OCI-LY7 (cell line): ENCODE measurements around the gene MFN1. TPM values are rescaled to one million over a fixed set of nuclear protein-coding genes. Genes with fewer than 3 reads are reported as not detected.

Experiments
- BruUV-seq: library from RNA; stranded (reverse); fragments of 400-500 nt; replicated peaks from 2 replicates; lab custom pipeline; 2021; lab: Mats Ljungman, UMichigan
- CTCF ChIA-PET: fragments of 300-600 bp; sonication (Branson Sonifier 250); formaldehyde crosslinking; loops from one replicate; lab custom pipeline; 2022; ENCODE audit warnings: antibody characterized with exemption; ENCODE audit not compliant: unreplicated experiment; lab: Charles Lee
- POLR2A ChIA-PET: fragments of 300-600 bp; sonication (Branson Sonifier 250); formaldehyde crosslinking; loops from one replicate; lab custom pipeline; 2022; ENCODE audit warnings: antibody characterized with exemption; lab: Charles Lee
- DNase-seq: peaks from one replicate; pipeline ENCODE4 v3.0.0-alpha.2; 2015; ENCODE audit warnings: low spot score
- H2AFZ ChIP-seq: fragments of 200-600 bp; sonication (generic), shearing (Covaris generic); 2 replicates; pipeline ENCODE4 v1.6.1; 2014; ENCODE audit warnings: mild to moderate bottlenecking, antibody characterized with exemption, low read length, moderate library complexity
- H3K27ac ChIP-seq: fragments of 200-600 bp; sonication (generic); 2 replicates; pipeline ENCODE4 v1.5.1; 2014; ENCODE audit warnings: mixed run types, low read depth, mild to moderate bottlenecking, moderate library complexity, low read length, inconsistent platforms; ENCODE audit not compliant: poor library complexity, severe bottlenecking
- H3K36me3 ChIP-seq: fragments of 200-600 bp; sonication (generic); 2 replicates; pipeline ENCODE4 v1.6.1; 2014; ENCODE audit warnings: mild to moderate bottlenecking, antibody characterized with exemption, low read length, moderate library complexity, mixed read lengths; ENCODE audit not compliant: insufficient read depth
- H3K4me1 ChIP-seq: fragments of 200-600 bp; sonication (generic); 2 replicates; pipeline ENCODE4 v1.5.1; 2014; ENCODE audit warnings: mild to moderate bottlenecking, low read length; ENCODE audit not compliant: insufficient read depth, poor library complexity, severe bottlenecking
- H3K4me2 ChIP-seq: fragments of 200-600 bp; sonication (generic); 2 replicates; pipeline ENCODE4 v1.6.1; 2014; ENCODE audit warnings: mild to moderate bottlenecking, low read length
- H3K4me3 ChIP-seq: fragments of 200-600 bp; sonication (generic); 2 replicates; pipeline ENCODE4 v1.5.1; 2014; ENCODE audit warnings: mild to moderate bottlenecking, low read depth, low read length; ENCODE audit not compliant: poor library complexity, severe bottlenecking
- H3K79me2 ChIP-seq: fragments of 200-600 bp; sonication (generic); 2 replicates; pipeline ENCODE4 v1.6.1; 2016; ENCODE audit warnings: low read depth, mild to moderate bottlenecking, low read length, moderate library complexity, mixed read lengths; ENCODE audit not compliant: insufficient read depth
- H3K9me2 ChIP-seq: fragments of 200-600 bp; sonication (generic); 2 replicates; pipeline ENCODE4 v1.6.1; 2016; ENCODE audit warnings: mild to moderate bottlenecking, low read length, mixed read lengths; ENCODE audit not compliant: insufficient read depth
- H3K9me3 ChIP-seq: fragments of 200-600 bp; sonication (generic); 2 replicates; pipeline ENCODE4 v1.6.1; 2014; ENCODE audit warnings: mild to moderate bottlenecking, mixed run types, low read length, mixed read lengths
- H4K20me1 ChIP-seq: fragments of 200-600 bp; sonication (generic); 2 replicates; pipeline ENCODE4 v1.6.1; 2014; ENCODE audit warnings: mild to moderate bottlenecking, antibody characterized with exemption, low read length, moderate library complexity, mixed read lengths; ENCODE audit not compliant: insufficient read depth
- CTCF ChIP-seq: fragments of 200-600 bp; sonication (generic); conservative IDR thresholded peaks from 2 replicates; pipeline ENCODE4 v1.5.1; 2014; ENCODE audit warnings: mild to moderate bottlenecking, antibody characterized with exemption, low read length, moderate library complexity, mixed read lengths
- EZH2phosphoT487 ChIP-seq: fragments of 200-600 bp; sonication (generic); IDR thresholded peaks from 2 replicates; pipeline ENCODE4 v1.6.1; 2018; ENCODE audit warnings: low read depth, borderline replicate concordance, mild to moderate bottlenecking, mixed run types, antibody characterized with exemption, low read length, moderate library complexity, mixed read lengths
- intact Hi-C: fragments of 100-400 bp; cut with micrococcal nuclease; formaldehyde crosslinking; loops from one replicate; pipeline ENCODE4 v1.10.0; 2022; ENCODE audit not compliant: unreplicated experiment
- total RNA-seq, 2 experiments: library from RNA; depleted of rRNA in 1 of 2; stranded (reverse); fragments of >200 nt in 1 of 2; shearing (Covaris generic) in 1 of 2; gene quantifications; 2 replicates each; pipeline ENCODE4 v1.2.3, GENCODE V29; 2014 to 2022

The MFN1 gene
- total RNA-seq, 2 experiments from 2014 or later, result 23.0 to 41.8 TPM

DNA sequence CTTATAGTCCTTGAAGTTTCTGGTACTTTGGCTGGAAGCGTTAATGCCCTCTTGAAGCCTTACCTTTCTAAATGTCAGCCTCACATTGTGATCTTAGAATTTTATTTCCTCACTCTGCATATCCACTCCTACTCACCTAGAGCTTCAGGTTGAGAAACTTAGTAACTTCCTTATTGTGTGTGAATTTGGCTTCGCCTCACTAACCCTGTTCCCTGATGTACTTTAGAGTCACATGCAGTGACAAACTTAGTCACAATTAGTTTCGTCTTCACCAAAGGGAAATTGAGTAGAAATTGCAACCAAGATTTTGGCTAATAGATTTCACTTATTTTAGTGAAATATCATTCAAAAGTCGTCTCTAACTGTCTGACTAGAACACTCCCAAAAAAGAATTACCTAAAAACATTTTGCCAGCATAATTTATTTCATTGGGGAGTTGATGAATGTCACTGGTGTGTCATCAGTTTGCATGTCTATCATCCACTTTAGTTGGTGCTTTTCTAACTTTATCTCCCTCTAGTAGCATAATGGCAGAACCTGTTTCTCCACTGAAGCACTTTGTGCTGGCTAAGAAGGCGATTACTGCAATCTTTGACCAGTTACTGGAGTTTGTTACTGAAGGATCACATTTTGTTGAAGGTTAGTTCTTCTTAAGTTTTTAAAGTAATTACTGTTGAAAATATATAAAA is 960 bp downstream of the MFN1 start:
- BruUV-seq, result TSS peak; percentile 75

GRCh38 chr3:179355996-179356395 is 8.5 kb downstream of the MFN1 start:
- Histone ChIP-seq H2AFZ (no peak overlapping the region), H4K20me1 (no peaks in the 10 kb centered on the region), H3K4me1 (no peaks in the 10 kb centered on the region), H3K79me2 (no peaks in the 10 kb centered on the region), H3K27ac (no peak overlapping the region), H3K36me3 (peaks cover 91% of the 10 kb centered on the region), H3K4me2 (no peak overlapping the region), H3K9me3 (no peaks in the 10 kb centered on the region), H3K9me2 (no peaks in the 10 kb centered on the region), H3K4me3 (no peak overlapping the region)
- intact Hi-C loops, result no loop called here
- no peak for TF ChIP-seq CTCF
- TF ChIP-seq EZH2phosphoT487, result no peak
- BruUV-seq, result no TSS peak
- POLR2A ChIA-PET, result no interaction called here
- DNase-seq, result no peak
- CTCF ChIA-PET, result no interaction called here

More for the DNA sequence above, 960 bp downstream of the MFN1 start:
- no peaks in the 10 kb centered on the region for H3K9me3 ChIP-seq
- ChIA-PET POLR2A (interaction anchor here (0.7 to 4.4 kb wide), 7 partner anchors 9 to 228 kb away, joined by 3 to 27 read pairs (median 3); partner anchors contain the start of gene ZNF639), CTCF (no interaction called here)
- intact Hi-C loops, result loop anchor here (1.0 to 5.0 kb wide), 3 partner anchors 89 to 304 kb away; partner anchors contain the start of genes ACTL6A and USP13
- peaks cover 26% of the 10 kb centered on the region for H3K4me1 ChIP-seq
- H3K4me2 ChIP-seq, result peak overlapping the region; percentile 89
- H3K36me3 ChIP-seq, result peaks cover 39% of the 10 kb centered on the region
- H3K9me2 ChIP-seq, result no peaks in the 10 kb centered on the region
- H3K4me3 ChIP-seq, result peak overlapping the region; percentile 76
- TF ChIP-seq EZH2phosphoT487, result no peak
- no peak for TF ChIP-seq CTCF
- 0 out of 2 replicates have a peak, but pooled peaks cover 6% of the 10 kb centered on the region for H4K20me1 ChIP-seq
- H3K27ac ChIP-seq, result peak overlapping the region; percentile 67
- peak; percentile 68 for DNase-seq
- H3K79me2 ChIP-seq, result peaks cover 29% of the 10 kb centered on the region
- peak overlapping the region; percentile 67 for H2AFZ ChIP-seq

DNA sequence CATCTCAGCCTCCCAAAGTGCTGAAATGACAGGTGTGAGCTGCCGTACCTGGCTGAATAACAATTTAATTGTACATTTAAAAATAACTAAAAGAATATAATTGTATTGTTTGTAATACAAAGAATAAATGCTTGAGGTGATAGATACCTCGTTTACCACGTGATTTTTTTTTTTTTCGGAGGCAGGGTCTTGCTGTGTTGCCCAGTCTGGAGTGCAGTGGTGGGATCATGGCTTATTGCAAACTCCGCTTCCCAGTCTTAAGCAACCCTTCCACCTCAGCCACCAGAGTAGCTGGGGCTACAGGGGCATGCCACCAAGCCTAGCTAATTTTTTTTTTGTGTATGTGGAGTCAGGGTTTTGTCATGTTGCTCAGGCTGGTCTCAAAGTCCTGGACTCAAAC is 15.8 kb downstream of the MFN1 start:
- POLR2A ChIA-PET, result interaction anchor here (0.7 to 1.2 kb wide), 6 partner anchors 10 to 279 kb away, joined by 3 to 4 read pairs (median 3); partner anchors contain the start of gene ACTL6A
- intact Hi-C loops, result no loop called here
- Histone ChIP-seq H3K4me2 (no peak overlapping the region), H2AFZ (no peak overlapping the region), H3K79me2 (no peaks in the 10 kb centered on the region), H4K20me1 (no peaks in the 10 kb centered on the region), H3K4me3 (no peak overlapping the region), H3K36me3 (peaks cover 83% of the 10 kb centered on the region), H3K4me1 (no peaks in the 10 kb centered on the region), H3K9me3 (no peaks in the 10 kb centered on the region), H3K9me2 (no peaks in the 10 kb centered on the region), H3K27ac (no peak overlapping the region)
- TF ChIP-seq EZH2phosphoT487 (no peak), CTCF (no peak)
- CTCF ChIA-PET, result no interaction called here
- BruUV-seq, result no TSS peak
- no peak for DNase-seq
